Measurements from ENCODE around the gene RPL38.

The RPL38 gene

GRCh38 chr17:74190807-74191406 lies 12.6 kb upstream of the RPL38 start:
- TF ChIP-seq CTCF (conservative IDR thresholded peaks at IDR 0.05; ENCODE audit: control insufficient read depth, insufficient read depth, low read depth, low read length): no peak
- H3K4me3 ChIP-seq (ENCODE audit: control insufficient read depth, low read depth, low read length): no peak overlapping the region
- peak; percentile 29 for DNase-seq (ENCODE audit: low read depth)

- no peak for TF ChIP-seq CTCF (conservative IDR thresholded peaks at IDR 0.05; ENCODE audit: control insufficient read depth, insufficient read depth, low read depth, low read length)
- H3K4me3 ChIP-seq (ENCODE audit: control insufficient read depth, low read depth, low read length): no peak overlapping the region
- peak; percentile 70 for DNase-seq (ENCODE audit: low read depth)
Measured at GRCh38 chr17:74192950-74193781, 10.3 kb upstream of the RPL38 start.

GRCh38 chr17:74194682-74195081 lies 8.8 kb upstream of the RPL38 start:
- DNase-seq (ENCODE audit: low read depth): no peak
- no peak for TF ChIP-seq CTCF (conservative IDR thresholded peaks at IDR 0.05; ENCODE audit: control insufficient read depth, insufficient read depth, low read depth, low read length)
- no peak overlapping the region for H3K4me3 ChIP-seq (ENCODE audit: control insufficient read depth, low read depth, low read length)

GRCh38 chr17:74196541-74197317 lies 6.7 kb upstream of the RPL38 start:
- DNase-seq (ENCODE audit: low read depth): no peak
- no peak for TF ChIP-seq CTCF (conservative IDR thresholded peaks at IDR 0.05; ENCODE audit: control insufficient read depth, insufficient read depth, low read depth, low read length)
- H3K4me3 ChIP-seq (ENCODE audit: control insufficient read depth, low read depth, low read length): no peak overlapping the region

- no peak for DNase-seq (ENCODE audit: low read depth)
- H3K4me3 ChIP-seq (ENCODE audit: control insufficient read depth, low read depth, low read length): no peak overlapping the region
- TF ChIP-seq CTCF (conservative IDR thresholded peaks at IDR 0.05; ENCODE audit: control insufficient read depth, insufficient read depth, low read depth, low read length): no peak
Measured at GRCh38 chr17:74197801-74198200, 5.7 kb upstream of the RPL38 start.

GRCh38 chr17:74198694-74199093 lies 4.8 kb upstream of the RPL38 start:
- H3K4me3 ChIP-seq (ENCODE audit: control insufficient read depth, low read depth, low read length): no peak overlapping the region
- no peak for DNase-seq (ENCODE audit: low read depth)
- TF ChIP-seq CTCF (conservative IDR thresholded peaks at IDR 0.05; ENCODE audit: control insufficient read depth, insufficient read depth, low read depth, low read length): no peak

Measured in fibroblast of mammary gland (primary cell).